ENCODE measurements around the gene KLK12. TPM values are rescaled to one million over a fixed set of nuclear protein-coding genes. Genes with fewer than 3 reads are reported as not detected.

The KLK12 gene
- total and polyA plus RNA-seq, 2 experiments from 2014 or later = not detected

DNA sequence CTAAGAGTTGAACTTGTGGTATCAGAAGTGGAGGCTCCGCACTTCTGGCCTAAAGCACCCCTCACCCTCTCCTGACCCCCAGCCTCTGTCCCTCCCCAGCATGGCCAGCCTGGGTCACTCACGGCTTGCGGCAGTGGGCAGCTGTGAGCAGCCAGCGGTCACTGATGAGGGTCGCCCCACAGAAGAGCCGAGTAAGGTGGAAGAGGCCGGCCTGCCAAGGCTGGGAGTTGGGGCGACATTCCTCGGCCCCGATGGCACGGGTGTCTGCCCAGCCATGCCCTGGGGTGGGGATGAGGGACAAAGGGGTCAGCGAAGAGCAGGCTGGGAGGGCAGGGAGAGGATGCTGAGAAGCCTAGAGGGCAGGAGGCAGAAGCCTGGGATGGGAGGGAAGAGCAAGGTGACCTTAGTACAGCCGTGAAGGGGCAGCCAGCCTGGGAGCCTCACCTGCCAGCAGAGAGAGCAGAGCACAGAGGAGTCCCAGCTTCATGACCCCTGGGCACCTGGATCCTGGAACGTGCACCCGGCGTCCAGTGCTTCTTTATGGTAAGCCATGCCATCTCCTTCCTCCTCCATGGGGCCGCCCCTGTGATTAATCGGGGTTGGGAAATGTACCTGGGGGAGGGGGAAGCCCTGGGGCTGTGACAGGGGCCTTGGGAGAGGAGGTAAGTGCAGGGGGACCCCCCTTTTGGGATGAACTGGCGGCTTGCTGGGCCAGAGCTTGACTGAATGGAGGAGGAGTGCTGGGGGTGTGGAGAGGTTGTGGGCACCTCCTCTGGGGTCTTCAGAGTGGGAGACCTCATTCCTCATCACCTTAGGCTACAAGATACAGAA lies 25.5 kb downstream of the KLK12 start:
- no peak overlapping the region for H3K9ac ChIP-seq
- peaks cover 21% of the 10 kb centered on the region for H3K27me3 ChIP-seq (replicated peaks; ENCODE audit: insufficient read depth)
- in situ Hi-C loops (cut with MboI) = no loop called here
- 20 to 31% methylated on average over 18 to 19 of the region's 19 CpGs for WGBS, 2 experiments (ENCODE audit: low coverage in 1 of 2, low lambda C conversion rate in 2 of 2, missing lambda C conversion rate in 2 of 2)
- H4K20me1 ChIP-seq (ENCODE audit: insufficient read depth) = no peaks in the 10 kb centered on the region
- H3K36me3 ChIP-seq (ENCODE audit: low read depth) = no peaks in the 10 kb centered on the region
- H3K4me2 ChIP-seq (ENCODE audit: unreplicated experiment) = no peak overlapping the region
- no peak overlapping the region for H2AFZ ChIP-seq
- H3K4me1 ChIP-seq (ENCODE audit: insufficient read depth) = no peaks in the 10 kb centered on the region
- no peaks in the 10 kb centered on the region for H3K9me2 ChIP-seq (ENCODE audit: insufficient read depth)
- H3K9me3 ChIP-seq (ENCODE audit: low read depth) = no peaks in the 10 kb centered on the region
- TF ChIP-seq EZH2phosphoT487 (IDR thresholded peaks at IDR 0.05; ENCODE audit: insufficient read depth, low read depth) = no peak
- TF ChIP-seq EZH2 (IDR thresholded peaks at IDR 0.05; ENCODE audit: insufficient read depth, poor library complexity, severe bottlenecking) = no peak
- no peaks in the 10 kb centered on the region for H3F3A ChIP-seq (ENCODE audit: insufficient read depth)
- H3K79me2 ChIP-seq (ENCODE audit: insufficient read depth) = no peaks in the 10 kb centered on the region
- H3K4me3 ChIP-seq = no peak overlapping the region
- DNase-seq = no peak
- no peak overlapping the region for H3K27ac ChIP-seq

GRCh38 chr19:51007488-51007887 lies 27.3 kb downstream of the KLK12 start:
- Histone ChIP-seq H4K20me1 (ENCODE audit: insufficient read depth) (no peaks in the 10 kb centered on the region), H3K36me3 (ENCODE audit: low read depth) (no peaks in the 10 kb centered on the region), H3K27ac (no peak overlapping the region), H3K4me3 (no peak overlapping the region), H3F3A (ENCODE audit: insufficient read depth) (no peaks in the 10 kb centered on the region), H3K27me3 (replicated peaks; ENCODE audit: insufficient read depth) (peaks cover 14% of the 10 kb centered on the region; the same call in 1 of the 2 replicates), H3K9me3 (ENCODE audit: low read depth) (no peaks in the 10 kb centered on the region), H3K4me2 (ENCODE audit: unreplicated experiment) (no peak overlapping the region), H3K79me2 (ENCODE audit: insufficient read depth) (no peaks in the 10 kb centered on the region), H3K9ac (no peak overlapping the region), H3K9me2 (ENCODE audit: insufficient read depth) (no peaks in the 10 kb centered on the region), H3K4me1 (ENCODE audit: insufficient read depth) (no peaks in the 10 kb centered on the region), H2AFZ (no peak overlapping the region)
- DNase-seq = no peak
- WGBS, 2 experiments (ENCODE audit: low coverage in 1 of 2, low lambda C conversion rate in 2 of 2, missing lambda C conversion rate in 2 of 2) = 45 to 62% methylated on average over 3 of the region's 3 CpGs
- in situ Hi-C loops (cut with MboI) = no loop called here
- no peak for TF ChIP-seq EZH2 (IDR thresholded peaks at IDR 0.05; ENCODE audit: insufficient read depth, poor library complexity, severe bottlenecking)
- TF ChIP-seq EZH2phosphoT487 (IDR thresholded peaks at IDR 0.05; ENCODE audit: insufficient read depth, low read depth) = no peak

DNA sequence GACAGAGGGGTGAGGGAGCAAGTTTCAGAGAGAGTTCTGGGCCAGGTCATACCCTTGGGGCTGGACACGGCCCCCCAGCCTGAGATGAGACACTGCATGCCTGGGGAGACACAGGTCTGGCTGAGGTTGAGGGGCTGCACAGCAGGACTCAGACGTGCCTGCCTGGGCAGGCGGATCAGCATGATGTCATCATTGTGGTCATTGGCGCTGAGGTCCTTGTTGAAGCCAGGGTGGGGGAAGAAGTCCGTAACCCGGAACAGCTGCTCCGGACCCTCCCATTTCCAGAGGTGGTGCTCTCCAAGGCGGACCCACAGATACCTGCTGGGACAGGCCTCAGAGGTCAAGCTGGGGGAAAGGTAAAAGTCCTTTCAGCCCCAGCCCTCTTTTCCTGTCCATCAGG lies 28.4 kb downstream of the KLK12 start:
- peaks cover 9% of the 10 kb centered on the region; the same call in 1 of the 2 replicates for H3K27me3 ChIP-seq (replicated peaks; ENCODE audit: insufficient read depth)
- H4K20me1 ChIP-seq (ENCODE audit: insufficient read depth) = no peaks in the 10 kb centered on the region
- no peaks in the 10 kb centered on the region for H3K36me3 ChIP-seq (ENCODE audit: low read depth)
- no peak overlapping the region for H3K9ac ChIP-seq
- no peaks in the 10 kb centered on the region for H3K79me2 ChIP-seq (ENCODE audit: insufficient read depth)
- 23 to 25% methylated on average over 8 of the region's 8 CpGs for WGBS, 2 experiments (ENCODE audit: low coverage in 1 of 2, low lambda C conversion rate in 2 of 2, missing lambda C conversion rate in 2 of 2)
- no peak for TF ChIP-seq EZH2phosphoT487 (IDR thresholded peaks at IDR 0.05; ENCODE audit: insufficient read depth, low read depth)
- TF ChIP-seq EZH2 (IDR thresholded peaks at IDR 0.05; ENCODE audit: insufficient read depth, poor library complexity, severe bottlenecking) = no peak
- no peaks in the 10 kb centered on the region for H3K4me1 ChIP-seq (ENCODE audit: insufficient read depth)
- H3K4me2 ChIP-seq (ENCODE audit: unreplicated experiment) = no peak overlapping the region
- no peaks in the 10 kb centered on the region for H3K9me2 ChIP-seq (ENCODE audit: insufficient read depth)
- H3K9me3 ChIP-seq (ENCODE audit: low read depth) = no peaks in the 10 kb centered on the region
- H3K27ac ChIP-seq = no peak overlapping the region
- H3F3A ChIP-seq (ENCODE audit: insufficient read depth) = no peaks in the 10 kb centered on the region
- H2AFZ ChIP-seq = no peak overlapping the region
- DNase-seq = no peak
- in situ Hi-C loops (cut with MboI) = no loop called here
- H3K4me3 ChIP-seq = no peak overlapping the region

GRCh38 chr19:51005248-51005647 lies 29.6 kb downstream of the KLK12 start:
- Histone ChIP-seq H4K20me1 (ENCODE audit: insufficient read depth) (no peaks in the 10 kb centered on the region), H3K27ac (no peak overlapping the region), H3K4me1 (ENCODE audit: insufficient read depth) (no peaks in the 10 kb centered on the region), H3K79me2 (ENCODE audit: insufficient read depth) (no peaks in the 10 kb centered on the region), H3K36me3 (ENCODE audit: low read depth) (no peaks in the 10 kb centered on the region), H3K4me2 (ENCODE audit: unreplicated experiment) (no peak overlapping the region), H3K4me3 (no peak overlapping the region), H3K9me2 (ENCODE audit: insufficient read depth) (no peaks in the 10 kb centered on the region), H3F3A (ENCODE audit: insufficient read depth) (no peaks in the 10 kb centered on the region), H3K9ac (no peak overlapping the region), H3K27me3 (replicated peaks; ENCODE audit: insufficient read depth) (peaks cover 3% of the 10 kb centered on the region; the same call in 1 of the 2 replicates), H3K9me3 (ENCODE audit: low read depth) (no peaks in the 10 kb centered on the region), H2AFZ (no peak overlapping the region)
- WGBS, 2 experiments (ENCODE audit: low coverage in 1 of 2, low lambda C conversion rate in 2 of 2, missing lambda C conversion rate in 2 of 2) = 62 to 74% methylated on average over 1 of the region's 1 CpG
- in situ Hi-C loops (cut with MboI) = no loop called here
- TF ChIP-seq EZH2phosphoT487 (IDR thresholded peaks at IDR 0.05; ENCODE audit: insufficient read depth, low read depth) = no peak
- no peak for TF ChIP-seq EZH2 (IDR thresholded peaks at IDR 0.05; ENCODE audit: insufficient read depth, poor library complexity, severe bottlenecking)
- no peak for DNase-seq

Measured in GM23248 (cell line).